Thoracic aorta (tissue), 2 donors: ENCODE measurements around the gene XPR1. TPM values are rescaled to one million over a fixed set of nuclear protein-coding genes. Genes with fewer than 3 reads are reported as not detected.
"Not testable (repeated sequence)": the region's sequence is repeated elsewhere in the genome, so short reads cannot be mapped to it uniquely, and the experiment has no call there.

Experiments
- ATAC-seq: fragments of 150-250 bp; one replicate; pipeline ENCODE4 v1.8.0; 2017; ENCODE audit warnings: low read depth; ENCODE audit not compliant: insufficient number of reproducible peaks, low FRiP score
- DNase-seq: peaks from one replicate; pipeline ENCODE4 v3.0.0-alpha.2; 2020; ENCODE audit warnings: low spot score
- H3K27ac ChIP-seq, 2 donors: fragments of 200-600 bp; sonication (generic); 1 replicate in 1 of 2; 2 replicates in 1 of 2; pipeline ENCODE4 v1.5.1; 2016; ENCODE audit warnings: mild to moderate bottlenecking in 2 of 2, moderate library complexity in 2 of 2
- H3K27me3 ChIP-seq: fragments of 200-600 bp; sonication (generic); replicated peaks from 2 replicates; pipeline ENCODE4 v1.6.0; 2016; ENCODE audit warnings: mild to moderate bottlenecking; ENCODE audit not compliant: insufficient read depth
- H3K36me3 ChIP-seq: fragments of 200-600 bp; sonication (generic); one replicate; pipeline ENCODE4 v1.5.1; 2016
- H3K4me1 ChIP-seq, 2 donors: fragments of 200-600 bp; sonication (generic); 1 replicate in 1 of 2; 2 replicates in 1 of 2; pipeline versions ENCODE4 v1.5.1 to v1.6.0; 2016; ENCODE audit warnings: low read depth in 2 of 2, mild to moderate bottlenecking in 1 of 2; ENCODE audit not compliant: control insufficient read depth in 1 of 2
- H3K4me3 ChIP-seq: fragments of 200-600 bp; sonication (generic); 2 replicates; pipeline ENCODE4 v1.5.1; 2016; ENCODE audit warnings: mild to moderate bottlenecking
- H3K9me3 ChIP-seq: fragments of 200-600 bp; sonication (generic); 2 replicates; pipeline ENCODE4 v1.5.1; 2016
- CTCF ChIP-seq: fragments of 200-600 bp; sonication (generic); IDR thresholded peaks from one replicate; pipeline ENCODE4 v1.5.1; 2019; ENCODE audit warnings: antibody characterized with exemption
- total RNA-seq, 2 donors: library from RNA; depleted of rRNA; stranded (reverse); fragments of >200 nt; gene quantifications; one replicate each; pipeline versions ENCODE4 v1.1.0 to v1.2.3, GENCODE V29; 2016

The XPR1 gene
- total RNA-seq, 2 donors from 2014 or later, result 29.1 to 42.8 TPM

GRCh38 chr1:180786624-180787023 is 154.8 kb downstream of the XPR1 start:
- DNase-seq (no peak), ATAC-seq (no peak)
- Histone ChIP-seq H3K4me1 (peaks cover 1 to 5% of the 10 kb centered on the region in 2 donors), H3K27me3 (no peaks in the 10 kb centered on the region), H3K36me3 (no peaks in the 10 kb centered on the region), H3K27ac (no peak overlapping the region), H3K4me3 (no peak overlapping the region), H3K9me3 (no peaks in the 10 kb centered on the region)
- TF ChIP-seq CTCF, result no peak

- Histone ChIP-seq H3K4me3 (no peak overlapping the region), H3K27me3 (no peaks in the 10 kb centered on the region), H3K36me3 (no peaks in the 10 kb centered on the region), H3K9me3 (no peaks in the 10 kb centered on the region), H3K27ac (no peak overlapping the region), H3K4me1 (peaks cover 5 to 12% of the 10 kb centered on the region in 2 donors)
- DNase-seq (no peak), ATAC-seq (no peak)
- TF ChIP-seq CTCF, result no peak
These were observed 155.9 kb downstream of the XPR1 start for GRCh38 chr1:180787628-180788307.

GRCh38 chr1:180789460-180789859 is 157.6 kb downstream of the XPR1 start:
- ATAC-seq (no peak), DNase-seq (no peak)
- Histone ChIP-seq H3K27me3 (no peaks in the 10 kb centered on the region), H3K27ac (no peak overlapping the region), H3K4me3 (no peak overlapping the region), H3K36me3 (no peaks in the 10 kb centered on the region), H3K9me3 (no peaks in the 10 kb centered on the region), H3K4me1 (peaks cover 5 to 14% of the 10 kb centered on the region in 2 donors)
- no peak for TF ChIP-seq CTCF

GRCh38 chr1:180791152-180791551 is 159.3 kb downstream of the XPR1 start:
- H3K27ac ChIP-seq, H3K36me3 ChIP-seq, DNase-seq, H3K9me3 ChIP-seq, ATAC-seq, H3K27me3 ChIP-seq, H3K4me3 ChIP-seq: not testable (repeated sequence)
- H3K4me1 ChIP-seq, result peaks cover 0 to 14% of the 10 kb centered on the region in 2 donors

GRCh38 chr1:180791806-180792205 is 160.0 kb downstream of the XPR1 start:
- Histone ChIP-seq H3K27ac (no peak overlapping the region), H3K4me3 (no peak overlapping the region), H3K27me3 (no peaks in the 10 kb centered on the region), H3K4me1 (peaks cover 0 to 14% of the 10 kb centered on the region in 2 donors), H3K9me3 (no peaks in the 10 kb centered on the region), H3K36me3 (no peaks in the 10 kb centered on the region)
- DNase-seq (no peak), ATAC-seq (no peak)
- no peak for TF ChIP-seq CTCF

- no peaks in the 10 kb centered on the region for H3K9me3 ChIP-seq
- no peak for TF ChIP-seq CTCF
- no peak overlapping the region for H3K27ac ChIP-seq
- no peak for ATAC-seq
- DNase-seq, result no peak
- H3K4me1 ChIP-seq, result peaks cover 0 to 14% of the 10 kb centered on the region in 2 donors
- H3K27me3 ChIP-seq, result no peaks in the 10 kb centered on the region
- no peaks in the 10 kb centered on the region for H3K36me3 ChIP-seq
- no peak overlapping the region for H3K4me3 ChIP-seq
These were observed 161.6 kb downstream of the XPR1 start for GRCh38 chr1:180793451-180793850.
